HG02938 (cell line): Measurements from ENCODE around the gene BMP8B.
A peak's percentile ranks its signal among the peaks of the same experiment; 100 is the strongest.
"Not testable (repeated sequence)": the region's sequence is repeated elsewhere in the genome, so short reads cannot be mapped to it uniquely, and the experiment has no call there.

ENCODE experiments used
- ATAC-seq: cut with Tn5 transposase; IDR thresholded peaks from one replicate; pipeline ENCODE4 v1.9.1; 2021; ENCODE audit warnings: mild to moderate bottlenecking, moderate library complexity; ENCODE audit not compliant: unreplicated experiment

Gene BMP8B

GRCh38 chr1:39816415-39817090, 27.9 kb upstream of the BMP8B start:
- peak; percentile 27 for ATAC-seq

- ATAC-seq = no peak
Observed at GRCh38 chr1:39812913-39813312, 24.2 kb upstream of the BMP8B start.

- ATAC-seq = no peak
Observed at GRCh38 chr1:39808784-39809517, 20.3 kb upstream of the BMP8B start.

- no peak for ATAC-seq
Observed at GRCh38 chr1:39805385-39805784, 16.7 kb upstream of the BMP8B start.

GRCh38 chr1:39802496-39803260, 14.0 kb upstream of the BMP8B start:
- ATAC-seq = no peak

- ATAC-seq = no peak
Observed at GRCh38 chr1:39800471-39800835, 11.8 kb upstream of the BMP8B start.

GRCh38 chr1:39799770-39800470, 11.3 kb upstream of the BMP8B start:
- ATAC-seq = peak; percentile 45

GRCh38 chr1:39798859-39799769, 10.4 kb upstream of the BMP8B start:
- ATAC-seq = peak; percentile 81

GRCh38 chr1:39795651-39796050, 7.0 kb upstream of the BMP8B start:
- no peak for ATAC-seq

- ATAC-seq = no peak
Observed at GRCh38 chr1:39791838-39792237, 3.2 kb upstream of the BMP8B start.

- no peak for ATAC-seq
Observed at GRCh38 chr1:39789571-39790110, 976 bp upstream of the BMP8B start.

- no peak for ATAC-seq
Observed at GRCh38 chr1:39788426-39788757, 273 bp downstream of the BMP8B start.

GRCh38 chr1:39787964-39788363, 701 bp downstream of the BMP8B start:
- ATAC-seq = not testable (repeated sequence)

- no peak for ATAC-seq
Observed at GRCh38 chr1:39787468-39787867, 1.2 kb downstream of the BMP8B start.

- not testable (repeated sequence) for ATAC-seq
Observed at GRCh38 chr1:39787108-39787375, 1.6 kb downstream of the BMP8B start.

- ATAC-seq = not testable (repeated sequence)
Observed at GRCh38 chr1:39786303-39787107, 2.2 kb downstream of the BMP8B start.

- not testable (repeated sequence) for ATAC-seq
Observed at GRCh38 chr1:39782685-39783084, 6.0 kb downstream of the BMP8B start.

GRCh38 chr1:39782103-39782502, 6.6 kb downstream of the BMP8B start:
- no peak for ATAC-seq

GRCh38 chr1:39781349-39781715, 7.3 kb downstream of the BMP8B start:
- no peak for ATAC-seq
